ENCODE data around the gene OPTC.

GRCh38 chr1:203526572-203526971 lies 32.6 kb downstream of the OPTC start:
- TF ChIP-seq, protein P1, sequence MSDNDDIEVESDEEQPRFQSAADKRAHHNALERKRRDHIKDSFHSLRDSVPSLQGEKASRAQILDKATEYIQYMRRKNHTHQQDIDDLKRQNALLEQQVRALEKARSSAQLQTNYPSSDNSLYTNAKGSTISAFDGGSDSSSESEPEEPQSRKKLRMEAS (IDR thresholded peaks at IDR 0.05), result no peak
- TF ChIP-seq RAD21 (IDR thresholded peaks at IDR 0.05; ENCODE audit: low read depth) (no peak), EP300 (IDR thresholded peaks at IDR 0.05; ENCODE audit: borderline replicate concordance) (no peak), TAF1 (IDR thresholded peaks at IDR 0.05; ENCODE audit: low read depth) (no peak), FOXM1 (IDR thresholded peaks at IDR 0.05; ENCODE audit: borderline replicate concordance, low read depth) (no peak), REST (IDR thresholded peaks at IDR 0.05; ENCODE audit: low read depth) (no peak), TEAD4 (IDR thresholded peaks at IDR 0.05) (no peak), CEBPB (IDR thresholded peaks at IDR 0.05) (no peak), USF1 (IDR thresholded peaks at IDR 0.05) (no peak), NFIC (IDR thresholded peaks at IDR 0.05) (no peak), YY1 (IDR thresholded peaks at IDR 0.05; ENCODE audit: low read depth) (no peak), CREB1 (IDR thresholded peaks at IDR 0.05; ENCODE audit: low read depth) (no peak), ZBTB7A (IDR thresholded peaks at IDR 0.05; ENCODE audit: low read depth) (no peak), TCF12 (IDR thresholded peaks at IDR 0.05; ENCODE audit: low read depth) (no peak)
